Hematopoietic multipotent progenitor cell (in vitro differentiated cells): ENCODE results near the gene SMIM38. TPM values are rescaled to one million over a fixed set of nuclear protein-coding genes. Genes with fewer than 3 reads are reported as not detected.
A peak's percentile ranks its signal among the peaks of the same experiment; 100 is the strongest.

Experiments
- DNase-seq, 3 donors: peaks; one replicate each; pipeline ENCODE4 v3.0.0-alpha.2; 2011 to 2015; ENCODE audit warnings: low read depth in 2 of 3, low spot score in 2 of 3
- total RNA-seq: library from RNA; depleted of rRNA; stranded (reverse); fragments of >200 nt; gene quantifications from one replicate; pipeline ENCODE4 v1.2.3, GENCODE V29; 2012

The SMIM38 gene
- total RNA-seq, 1 donor: 0.54 TPM

GRCh38 chr11:69157822-69158231 lies 2.1 kb downstream of the SMIM38 start:
- no peak for DNase-seq

- no peak for DNase-seq
Observed at GRCh38 chr11:69158301-69159149, 2.8 kb downstream of the SMIM38 start.

GRCh38 chr11:69159150-69159852 lies 3.6 kb downstream of the SMIM38 start:
- DNase-seq: no peak

- no peak for DNase-seq
Observed at GRCh38 chr11:69160296-69161116, 4.8 kb downstream of the SMIM38 start.

GRCh38 chr11:69161117-69161407 lies 5.3 kb downstream of the SMIM38 start:
- no peak for DNase-seq

- DNase-seq: no peak
Observed at GRCh38 chr11:69162505-69162904, 6.8 kb downstream of the SMIM38 start.

GRCh38 chr11:69163842-69164241 lies 8.1 kb downstream of the SMIM38 start:
- DNase-seq: no peak

- no peak for DNase-seq
Observed at GRCh38 chr11:69164824-69165223, 9.1 kb downstream of the SMIM38 start.

GRCh38 chr11:69165775-69166174 lies 10.0 kb downstream of the SMIM38 start:
- no peak for DNase-seq

- peak in 2 of 3 donors; percentile 78 to 85 for DNase-seq
Observed at GRCh38 chr11:69166218-69167115, 10.7 kb downstream of the SMIM38 start.

- DNase-seq: no peak
Observed at GRCh38 chr11:69167130-69167915, 11.6 kb downstream of the SMIM38 start.

- DNase-seq: no peak
Observed at GRCh38 chr11:69167916-69168691, 12.4 kb downstream of the SMIM38 start.

GRCh38 chr11:69169479-69169878 lies 13.7 kb downstream of the SMIM38 start:
- DNase-seq: no peak

GRCh38 chr11:69170704-69171103 lies 15.0 kb downstream of the SMIM38 start:
- no peak for DNase-seq

- no peak for DNase-seq
Observed at GRCh38 chr11:69171476-69172240, 15.9 kb downstream of the SMIM38 start.

GRCh38 chr11:69172674-69173073 lies 16.9 kb downstream of the SMIM38 start:
- DNase-seq: no peak

GRCh38 chr11:69173331-69173730 lies 17.6 kb downstream of the SMIM38 start:
- no peak for DNase-seq
